NCI-H187 treated with DMSO at 0.1 percent for 48 hours (cell line): ENCODE measurements around the gene ACOT6.
"Not testable (repeated sequence)": the region's sequence is repeated elsewhere in the genome, so short reads cannot be mapped to it uniquely, and the experiment has no call there.

Experiments used
- DNase-seq: peaks from one replicate; lab custom pipeline; 2025; lab: John Stamatoyannopoulos, UW

Gene ACOT6

DNA sequence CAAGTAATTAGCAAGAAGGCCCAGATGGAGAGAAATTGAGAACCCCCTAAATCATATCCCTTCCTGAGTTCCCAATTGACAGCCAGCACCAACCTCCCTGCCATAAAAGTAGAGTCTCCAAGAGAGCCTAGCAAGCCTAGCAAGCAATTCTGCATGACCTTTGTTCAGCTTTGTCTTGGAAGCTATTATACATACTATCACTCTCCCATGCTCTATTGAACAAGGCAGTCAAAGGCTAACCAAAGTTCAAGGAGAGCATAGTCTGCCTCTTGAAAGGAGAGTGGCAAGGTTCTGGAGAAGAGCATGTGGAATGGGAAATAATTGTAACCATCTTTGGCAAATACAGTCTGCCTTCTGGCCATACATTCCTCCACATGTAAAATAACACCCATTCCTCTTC lies 12.8 kb upstream of the ACOT6 start:
- DNase-seq = no peak

DNA sequence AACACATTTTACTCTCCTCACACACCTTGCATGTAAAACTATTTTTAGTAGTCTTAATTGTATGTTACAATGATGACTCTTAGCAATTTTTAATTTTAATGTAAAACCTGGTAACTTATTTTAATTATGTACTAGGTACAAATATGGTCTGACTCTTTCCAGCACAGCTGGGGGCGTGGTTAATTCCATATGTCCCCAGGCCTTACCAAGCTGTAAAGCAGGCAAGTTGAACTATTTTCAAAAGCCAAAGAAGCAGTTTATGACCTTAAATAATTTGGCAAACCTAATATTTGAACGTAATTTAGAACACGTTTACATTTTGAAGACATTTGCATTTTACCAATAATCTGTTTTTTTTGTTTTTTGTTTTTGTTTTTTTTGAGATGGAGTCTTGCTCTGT lies 9.3 kb upstream of the ACOT6 start:
- DNase-seq = no peak

DNA sequence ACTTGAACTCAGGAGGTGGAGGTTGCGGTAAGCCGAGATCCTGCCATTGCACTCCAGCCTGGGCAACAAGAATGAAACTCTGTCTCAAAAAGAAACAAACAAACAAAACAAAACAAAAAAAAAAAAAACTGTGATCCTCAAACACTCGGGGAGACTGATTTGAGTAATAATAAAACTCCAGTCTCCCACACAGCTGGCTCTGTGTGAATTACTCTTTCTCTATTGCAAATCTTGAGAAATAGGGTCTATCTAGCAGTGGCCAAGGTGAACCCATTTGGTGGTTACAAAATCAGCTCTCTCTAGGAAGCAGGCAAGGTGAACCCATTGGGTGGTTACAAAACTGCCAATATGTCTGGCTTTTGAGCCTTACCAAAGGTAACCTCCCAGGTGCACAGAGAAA lies 6.0 kb upstream of the ACOT6 start:
- no peak for DNase-seq

DNA sequence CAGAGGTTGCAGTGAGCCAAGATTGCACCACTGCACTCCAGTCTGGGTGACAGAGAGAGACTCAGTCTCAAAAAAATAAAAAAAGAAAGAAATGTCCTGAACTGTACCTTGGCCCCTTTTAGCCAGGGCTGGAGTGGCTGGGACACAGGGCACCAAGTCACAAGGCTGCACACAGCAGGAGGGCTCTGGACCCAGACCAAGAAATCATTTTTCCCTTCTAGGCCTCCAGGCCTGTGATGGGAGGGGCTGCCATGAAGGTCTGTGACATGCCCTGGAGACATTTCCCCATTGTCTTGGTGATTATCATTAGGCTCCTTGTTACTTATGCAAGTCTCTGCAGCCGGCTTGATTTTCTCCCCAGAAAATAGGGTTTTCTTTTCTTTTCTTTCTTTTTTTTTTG lies 5.1 kb upstream of the ACOT6 start:
- no peak for DNase-seq

DNA sequence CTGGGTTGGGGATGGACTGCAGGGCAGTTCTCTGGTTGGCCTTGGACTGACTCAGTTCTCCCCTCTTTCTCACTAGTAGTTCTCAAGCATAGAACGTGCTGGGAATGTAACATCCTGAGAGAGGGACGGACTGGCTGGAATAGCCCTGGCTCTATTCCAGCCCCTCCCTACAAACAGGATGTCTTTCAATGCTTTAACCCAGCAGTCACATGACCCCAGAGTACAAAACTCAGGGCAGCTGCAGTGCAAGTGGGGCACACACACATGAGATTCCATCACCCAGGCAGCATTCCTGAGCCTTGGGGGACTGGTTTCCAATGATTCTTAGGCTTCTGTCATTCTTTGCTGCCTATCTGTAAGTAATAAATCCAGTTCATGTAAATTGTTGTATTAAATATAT lies 1.6 kb upstream of the ACOT6 start:
- no peak for DNase-seq

DNA sequence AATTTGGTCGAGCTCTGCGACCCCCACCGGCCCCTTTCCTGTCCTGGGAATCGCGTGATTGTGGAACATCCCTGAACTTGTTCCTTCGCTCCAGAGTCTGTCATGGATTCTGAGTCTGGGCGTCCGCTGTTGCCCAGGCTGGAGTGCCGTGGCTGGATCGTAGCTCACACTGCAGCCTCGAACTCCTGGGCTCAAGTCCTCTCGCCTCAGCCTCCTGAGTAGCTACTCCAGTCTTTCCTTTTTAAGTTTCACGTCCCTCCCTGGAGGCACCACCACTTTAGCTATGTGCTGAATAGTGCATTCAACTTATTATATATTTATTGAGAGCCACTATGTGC lies 698 bp downstream of the ACOT6 start:
- no peak for DNase-seq

DNA sequence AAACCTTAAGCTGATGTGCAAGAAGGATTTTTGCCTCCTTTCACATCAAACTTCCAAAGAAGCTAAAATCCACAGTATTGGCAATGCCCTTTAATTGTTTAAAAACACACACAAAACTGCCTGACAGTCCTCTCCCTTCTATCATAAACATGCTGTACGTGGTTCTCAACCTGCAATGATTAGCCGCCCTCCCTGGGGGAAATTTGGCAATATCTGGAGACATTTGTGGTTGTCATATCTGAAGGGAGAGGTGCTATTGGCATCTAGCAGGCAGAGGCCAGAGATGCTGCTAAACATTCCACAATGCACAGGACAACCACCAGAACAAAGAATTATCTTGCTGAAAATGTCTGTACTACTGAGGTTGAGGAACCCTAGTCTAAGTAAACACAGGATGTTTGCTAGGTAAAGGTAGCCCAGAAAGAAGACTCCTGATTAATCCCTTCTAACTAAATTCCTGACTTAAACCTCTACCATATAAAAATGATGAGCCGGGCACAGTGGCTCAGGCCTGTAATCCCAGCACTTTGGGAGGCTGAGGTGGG lies 1.2 kb downstream of the ACOT6 start:
- no peak for DNase-seq

DNA sequence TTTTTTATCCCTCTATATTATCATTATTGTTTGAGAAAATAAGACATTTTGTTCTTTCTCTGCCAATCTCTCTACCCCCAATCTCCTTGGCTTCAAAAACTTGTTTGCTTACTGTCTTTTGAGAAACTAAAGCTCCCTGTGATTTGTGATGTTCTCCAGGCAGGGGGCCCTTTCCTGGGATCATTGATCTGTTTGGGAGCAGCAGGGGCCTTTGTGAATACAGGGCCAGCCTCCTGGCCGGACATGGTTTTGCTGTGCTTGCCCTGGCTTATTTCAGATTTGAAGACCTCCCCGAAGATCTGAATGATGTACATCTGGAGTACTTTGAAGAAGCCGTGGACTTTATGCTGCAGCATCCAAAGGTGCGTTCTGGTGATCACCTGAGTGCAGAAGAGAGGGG lies 4.5 kb downstream of the ACOT6 start:
- DNase-seq = no peak

DNA sequence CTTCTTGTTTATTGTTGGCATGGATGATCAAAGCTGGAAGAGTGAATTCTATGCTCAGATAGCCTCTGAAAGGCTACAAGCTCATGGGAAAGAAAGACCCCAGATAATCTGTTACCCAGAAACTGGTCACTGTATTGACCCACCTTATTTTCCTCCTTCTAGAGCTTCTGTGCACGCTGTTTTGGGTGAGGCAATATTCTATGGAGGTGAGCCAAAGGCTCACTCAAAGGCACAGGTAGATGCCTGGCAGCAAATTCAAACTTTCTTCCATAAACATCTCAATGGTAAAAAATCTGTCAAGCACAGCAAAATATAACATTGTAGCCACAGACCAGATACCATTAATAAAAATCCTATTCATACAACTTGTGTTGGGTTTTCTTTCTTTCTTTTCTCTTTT lies 7.2 kb downstream of the ACOT6 start:
- DNase-seq = no peak

DNA sequence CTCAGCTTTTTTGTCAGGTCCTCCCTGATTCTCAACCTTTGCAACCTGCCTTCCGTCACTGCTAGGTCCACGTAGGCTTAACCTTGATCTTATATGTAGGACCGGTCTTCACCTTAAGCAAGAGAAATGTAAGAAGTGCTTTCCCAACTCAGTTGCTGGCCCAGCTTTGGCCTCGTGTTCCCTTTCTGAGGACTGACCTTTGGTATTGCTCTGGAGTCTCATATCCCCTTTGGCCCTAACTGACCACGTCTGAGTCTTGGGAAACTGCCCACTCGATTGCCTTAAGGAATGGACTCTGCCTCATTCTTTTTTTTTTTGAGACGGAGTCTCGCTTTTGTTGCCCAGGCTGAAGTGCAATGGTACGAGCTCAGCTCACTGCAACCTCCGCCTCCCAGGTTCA lies 8.0 kb downstream of the ACOT6 start:
- no peak for DNase-seq

DNA sequence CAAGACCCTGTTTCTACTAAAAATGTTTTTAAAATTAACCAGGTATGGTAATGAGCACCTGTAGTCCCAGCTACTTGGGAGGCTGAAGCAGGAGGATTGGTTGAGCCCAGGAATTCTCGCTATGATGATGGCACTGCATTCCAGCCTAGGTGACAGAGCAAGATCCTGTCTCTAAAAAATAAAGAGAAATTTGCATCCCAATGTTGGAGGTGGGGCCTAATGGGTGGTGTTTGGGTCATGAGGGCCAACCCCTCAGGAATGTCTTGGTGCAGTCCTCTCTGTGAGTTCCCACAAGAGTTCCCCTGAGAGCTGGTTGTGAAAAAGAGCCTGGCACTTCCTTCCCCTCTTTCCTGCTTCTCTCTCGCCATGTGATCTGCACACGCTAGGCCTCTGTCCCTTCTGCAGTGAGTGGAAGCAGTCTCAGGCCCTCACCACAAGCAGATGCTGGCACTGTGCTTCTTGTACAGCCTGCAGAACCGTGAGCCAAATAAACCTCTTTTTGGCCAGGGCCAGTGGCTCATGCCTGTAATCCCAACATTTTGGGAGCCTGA lies 11.3 kb downstream of the ACOT6 start:
- no peak for DNase-seq

DNA sequence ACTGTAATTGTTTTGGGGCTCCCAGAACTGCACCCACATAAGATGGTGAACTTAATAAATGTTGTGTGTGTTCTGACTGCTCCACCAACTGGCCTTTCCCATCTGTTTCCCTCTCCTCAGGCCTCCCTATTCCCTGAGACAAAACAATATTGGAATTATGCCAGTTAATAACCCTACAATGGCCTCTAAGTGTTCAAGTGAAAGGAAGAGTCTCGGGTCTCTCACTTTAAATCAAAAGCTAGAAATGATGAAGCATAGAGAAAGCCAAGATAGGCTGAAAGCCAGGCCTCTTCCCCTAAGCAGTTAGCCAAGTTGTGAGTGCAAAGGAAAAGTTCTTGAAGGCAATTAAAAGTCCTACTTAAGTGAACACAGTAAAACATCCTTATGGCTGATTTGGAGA lies 13.4 kb downstream of the ACOT6 start:
- DNase-seq = no peak

DNA sequence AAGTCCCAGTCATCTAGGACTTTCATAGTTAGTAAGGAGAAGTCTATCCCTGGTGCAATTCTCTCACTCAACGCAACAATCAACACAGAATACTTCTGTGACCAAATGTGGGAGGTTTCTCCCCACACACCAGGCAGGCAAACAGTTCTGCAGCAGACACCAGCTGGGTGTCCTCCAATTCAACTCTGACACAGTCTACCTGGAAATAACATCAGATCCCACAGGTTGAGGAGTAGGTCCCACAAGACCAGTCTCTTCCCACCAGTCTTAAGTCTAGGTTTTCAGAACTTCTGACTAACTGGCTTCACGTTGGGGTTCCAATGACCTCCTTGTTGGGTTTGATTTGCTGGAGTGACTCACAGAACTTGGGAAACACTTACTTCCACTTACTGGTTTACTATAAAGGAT lies 14.8 kb downstream of the ACOT6 start:
- DNase-seq = no peak

DNA sequence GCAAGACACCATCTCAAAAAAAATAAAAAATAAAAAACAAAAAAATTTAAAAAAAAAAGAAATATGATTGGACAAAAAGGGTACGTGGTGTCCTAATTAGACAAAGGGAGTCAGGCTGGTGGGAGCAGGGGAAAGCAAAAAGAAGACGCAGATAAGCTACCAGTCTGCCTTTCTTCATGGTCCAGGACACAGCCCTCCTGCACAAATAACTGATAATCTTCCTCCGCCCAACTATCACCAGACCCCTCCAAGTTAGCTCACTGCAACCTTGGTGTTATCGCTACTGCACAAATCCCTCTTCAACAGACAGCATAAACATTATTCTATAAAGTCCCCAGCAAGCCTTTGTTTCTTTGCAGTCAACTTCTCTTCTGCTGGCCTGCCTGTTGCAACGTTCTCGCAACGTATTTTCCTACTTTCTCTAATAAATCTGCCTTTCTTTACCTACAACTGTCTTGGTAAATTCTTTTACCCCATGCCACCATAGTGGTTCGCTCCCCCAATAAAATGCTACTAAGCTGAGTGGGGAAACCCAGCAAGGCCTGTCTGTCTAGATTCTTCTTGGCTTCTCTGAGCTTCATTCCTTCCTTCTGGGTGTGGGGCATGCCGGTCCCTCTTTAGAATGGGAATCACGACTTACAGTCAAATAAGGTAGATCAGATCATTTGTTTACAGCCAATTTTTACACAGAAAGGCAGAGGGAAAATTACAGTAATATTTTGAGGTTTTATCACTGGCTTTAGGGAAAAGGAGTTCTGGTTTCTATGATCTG lies 17.9 kb downstream of the ACOT6 start:
- no peak for DNase-seq

DNA sequence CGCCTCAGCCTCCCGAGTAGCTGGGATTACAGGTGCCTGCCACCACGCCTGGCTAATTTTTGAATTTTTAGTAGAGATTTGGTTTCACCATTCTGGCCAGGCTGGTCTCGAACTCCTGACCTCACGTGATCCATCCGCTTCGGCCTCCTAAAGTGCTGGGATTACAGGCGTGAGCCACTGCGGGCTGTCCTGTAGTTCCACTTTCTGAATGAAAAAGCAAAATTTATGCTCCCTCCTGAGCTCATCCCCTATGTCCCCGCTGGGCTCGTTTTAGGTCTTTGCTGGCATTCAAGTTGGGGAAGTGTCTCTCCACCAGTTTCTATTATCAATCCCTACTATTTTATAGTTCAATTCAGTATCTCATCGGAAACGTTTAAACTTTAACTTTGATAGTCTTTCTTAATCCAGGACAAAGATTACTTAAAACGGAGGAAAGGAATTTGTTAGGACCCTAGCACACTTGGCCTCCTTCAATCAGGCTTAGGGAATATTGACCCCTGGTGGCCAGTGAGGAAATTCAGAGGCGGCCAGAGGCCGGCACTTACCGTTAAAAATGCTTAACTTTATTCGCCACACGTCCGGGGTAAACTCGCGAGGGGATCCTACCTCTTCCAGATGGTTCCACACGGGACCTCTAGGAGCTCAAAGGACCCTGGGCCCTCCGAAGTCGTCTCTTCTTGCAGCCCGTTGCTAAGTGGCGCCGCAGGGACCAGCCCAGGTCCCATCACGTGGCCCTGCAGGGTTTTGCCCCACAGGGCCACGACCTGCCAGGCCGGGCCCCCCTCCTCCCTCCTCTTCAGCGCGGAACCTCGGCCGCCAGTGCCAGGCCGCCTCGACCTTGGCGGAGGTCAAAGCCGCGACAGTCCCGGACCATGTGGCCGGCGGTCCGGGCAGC lies 21.0 kb downstream of the ACOT6 start:
- DNase-seq = peak; percentile 13

DNA sequence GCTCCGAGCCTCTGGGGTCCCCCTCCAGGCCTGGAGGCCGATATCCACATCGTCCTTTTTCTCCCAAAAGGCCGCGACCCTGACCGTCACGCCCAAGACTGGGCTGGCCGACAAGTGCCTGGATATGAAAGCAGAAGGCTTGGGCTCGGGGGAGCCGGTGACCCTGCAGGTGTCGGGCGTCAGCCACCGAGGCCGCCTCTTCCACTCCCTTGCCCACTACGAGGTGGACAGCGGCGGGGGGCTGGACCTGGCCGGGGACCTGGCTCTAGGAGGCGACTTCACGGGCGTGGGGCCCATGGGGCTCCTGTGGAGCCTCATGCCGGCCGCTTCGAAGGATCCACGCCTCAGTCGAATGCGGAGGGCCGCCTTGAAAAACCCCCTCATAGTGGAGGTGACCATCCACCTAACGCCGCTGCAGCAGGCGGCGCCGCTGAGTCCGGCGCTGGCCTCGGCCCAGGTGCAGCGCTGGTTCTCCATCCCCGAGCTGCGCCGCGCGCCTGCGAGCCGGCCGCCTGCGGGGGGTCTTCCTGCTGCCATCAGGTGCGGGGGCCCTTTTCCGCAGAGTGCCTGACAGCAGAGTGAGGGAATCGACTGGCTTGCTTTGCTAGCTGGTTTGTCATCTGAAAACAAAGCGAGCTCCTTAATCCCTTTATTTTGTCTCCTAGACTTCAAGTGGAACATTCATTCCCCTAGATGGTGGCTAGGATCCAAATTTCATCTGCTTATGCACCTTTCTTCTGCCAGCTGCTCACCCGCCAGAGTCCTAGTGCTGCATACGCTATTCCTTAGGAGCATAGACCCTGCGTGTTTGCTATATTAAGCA lies 21.9 kb downstream of the ACOT6 start:
- no peak for DNase-seq

DNA sequence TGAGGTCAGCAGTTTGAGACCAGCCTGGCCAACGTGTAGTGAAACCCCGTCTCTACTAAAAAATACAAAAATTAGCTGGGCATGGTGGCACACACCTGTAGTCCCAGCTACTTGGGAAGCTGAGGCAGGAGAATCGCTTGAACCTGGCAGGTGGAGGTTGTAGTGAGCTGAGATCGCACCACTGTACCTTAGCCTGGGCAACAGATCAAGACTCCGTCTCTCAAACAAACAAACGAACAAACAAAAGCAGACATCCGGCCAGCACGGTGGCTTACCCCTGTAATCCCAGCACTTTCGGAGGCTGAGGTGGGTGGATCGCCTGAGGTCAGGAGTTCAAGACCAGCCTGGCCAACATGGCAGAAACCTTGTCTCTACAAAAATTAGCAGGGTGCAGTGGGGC lies 24.0 kb downstream of the ACOT6 start:
- DNase-seq = not testable (repeated sequence)

DNA sequence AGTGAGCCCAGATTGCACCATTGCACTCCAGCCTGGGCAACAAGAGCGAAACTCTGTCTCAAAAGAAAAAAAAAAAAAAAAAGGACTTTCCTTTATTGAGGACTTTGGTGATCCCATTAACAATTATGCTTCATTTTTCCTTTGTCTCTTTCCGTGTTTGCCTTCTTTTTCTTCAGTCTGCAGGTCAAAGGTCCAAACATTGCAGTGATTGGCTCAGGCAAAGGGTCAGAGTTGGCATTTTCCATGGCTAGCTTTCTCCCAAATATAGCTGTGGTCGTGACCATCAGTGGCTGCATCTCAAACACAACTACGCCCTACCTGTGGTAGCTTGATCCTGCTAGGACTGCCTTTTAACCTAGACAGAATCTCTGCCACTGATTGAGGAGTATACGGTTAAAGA lies 25.5 kb downstream of the ACOT6 start:
- no peak for DNase-seq

DNA sequence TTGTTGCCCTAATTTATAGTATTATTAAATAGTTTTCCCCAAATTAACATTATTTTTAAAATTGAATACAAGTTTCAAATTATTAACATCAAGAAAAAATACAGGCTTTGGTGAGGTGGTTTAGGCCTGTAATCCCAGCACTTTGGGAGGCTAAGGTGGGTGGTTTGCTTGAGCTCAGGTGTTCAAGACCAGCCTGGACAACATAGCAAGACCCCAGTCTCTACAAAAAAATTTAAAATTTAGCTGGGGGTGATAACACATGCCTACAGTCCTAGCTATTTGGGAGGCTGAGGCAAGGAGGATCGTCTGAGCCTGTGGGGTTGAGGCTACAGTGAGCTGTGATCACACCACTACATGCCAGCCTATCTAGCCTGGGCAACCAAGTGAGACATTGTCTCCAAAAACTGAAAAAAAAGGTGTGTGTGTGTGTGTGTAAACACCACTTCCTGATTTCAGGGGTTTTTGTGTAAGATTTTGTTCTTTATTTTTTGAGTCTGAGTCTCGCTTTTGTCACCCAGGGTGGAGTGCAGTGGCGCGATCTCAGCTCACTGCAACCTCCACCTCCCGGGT lies 28.6 kb downstream of the ACOT6 start:
- DNase-seq = no peak

DNA sequence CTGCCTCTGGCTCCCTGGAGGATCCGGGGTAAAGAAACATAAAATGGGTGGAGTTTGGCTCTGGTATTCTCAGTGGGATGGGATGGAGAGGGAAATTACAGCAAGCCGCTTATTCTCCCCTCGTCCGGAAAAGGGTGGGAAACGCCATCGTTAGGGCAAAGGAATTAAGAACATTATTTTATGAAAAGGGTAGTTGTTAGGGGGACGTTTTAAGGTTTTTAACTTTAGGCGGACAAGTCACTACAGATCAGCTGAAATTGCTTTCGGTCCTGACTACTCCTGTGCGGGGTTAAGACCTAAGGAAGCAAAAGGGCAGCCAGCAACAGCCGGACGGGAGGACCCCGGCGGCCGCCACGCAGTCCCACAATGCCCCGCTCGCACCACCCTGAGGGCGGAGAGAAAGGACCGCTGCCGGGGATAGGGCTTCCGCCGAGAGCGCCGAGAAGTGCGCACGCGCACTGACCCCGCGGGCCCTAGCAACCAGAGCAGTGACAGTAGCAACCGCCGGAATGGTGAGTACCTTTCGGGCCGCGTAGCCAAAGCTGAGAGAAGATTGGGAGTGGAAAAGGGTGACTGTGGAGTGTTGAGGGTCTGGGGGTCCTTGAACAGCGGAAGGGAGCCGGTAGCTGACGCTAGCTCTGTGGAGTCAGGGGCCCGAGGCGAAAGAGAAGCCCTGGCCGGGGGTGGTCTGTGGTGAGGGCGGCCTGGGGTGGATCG lies 32.4 kb downstream of the ACOT6 start, which contains the start of gene DNAL1:
DNAL1 (plus strand) TSS at position 456 of the 717 bp plus-strand sequence; CDS start at position 510, 54 bp downstream.
- DNase-seq = peak; percentile 65

DNA sequence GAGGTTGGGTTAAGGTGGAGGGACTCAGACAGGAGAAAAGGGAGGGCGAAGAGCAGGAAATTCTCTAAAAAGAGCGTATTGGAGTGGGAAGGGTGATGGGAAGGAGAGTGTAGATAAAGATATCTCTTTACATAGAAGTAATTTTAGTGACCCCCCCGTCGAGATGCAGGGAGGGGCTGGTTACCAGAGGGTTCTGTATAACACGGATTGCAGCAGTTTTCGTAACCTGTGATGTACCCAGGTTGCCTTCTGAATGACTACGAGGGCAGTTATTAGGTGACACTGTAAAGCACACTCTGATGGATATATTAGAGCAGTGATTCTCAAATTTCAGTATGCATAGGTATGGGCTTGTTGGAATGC lies 32.9 kb downstream of the ACOT6 start:
- DNase-seq = no peak
